GM23338 (cell line): ENCODE results near the gene PPARD.

Experiments
- CTCF ChIP-seq, 2 experiments: fragments of 200-600 bp in 1 of 2; sonication (generic) in 1 of 2; conservative IDR thresholded peaks; 2 replicates each; pipeline versions ENCODE4 v1.5.1 to v1.6.1; 2016 to 2017; ENCODE audit warnings: antibody characterized with exemption in 2 of 2, low read depth in 2 of 2, mild to moderate bottlenecking in 2 of 2, moderate library complexity in 1 of 2
- EZH2 ChIP-seq: fragments of 200-600 bp; sonication (generic); IDR thresholded peaks from one replicate; pipeline ENCODE4 v1.8.0; 2017; ENCODE audit warnings: antibody characterized with exemption, mild to moderate bottlenecking, low read depth; ENCODE audit not compliant: unreplicated experiment
- POLR2AphosphoS5 ChIP-seq: IDR thresholded peaks from 2 replicates; pipeline ENCODE4 v1.6.1; 2016; ENCODE audit warnings: antibody characterized with exemption, low read depth

- TF ChIP-seq EZH2 (no peak), CTCF (conservative IDR thresholded peaks at IDR 0.05; ENCODE audit: low read depth in 2 of 2) (no peak), POLR2AphosphoS5 (no peak)
Observed at GRCh38 chr6:35312076-35312800, 30.1 kb upstream of the PPARD start.
